Stimulated activated CD8-positive, alpha-beta memory T cell treated with anti-CD3 and anti-CD28 coated beads, Interleukin-7, amount 100 ng/mL, for 4 hours (primary cell): ENCODE results near the gene ZMYND11.

Source experiments
- DNase-seq, 2 donors: peaks; one replicate each; pipeline ENCODE4 v3.0.0-alpha.2; 2020; ENCODE audit warnings: low read depth in 2 of 2

The ZMYND11 gene

GRCh38 chr10:191703-192518 is 56.7 kb downstream of the ZMYND11 start:
- no peak for DNase-seq

GRCh38 chr10:194281-194680 is 59.0 kb downstream of the ZMYND11 start:
- no peak for DNase-seq

- DNase-seq: no peak
Observed at GRCh38 chr10:200405-200804, 65.2 kb downstream of the ZMYND11 start.

DNA sequence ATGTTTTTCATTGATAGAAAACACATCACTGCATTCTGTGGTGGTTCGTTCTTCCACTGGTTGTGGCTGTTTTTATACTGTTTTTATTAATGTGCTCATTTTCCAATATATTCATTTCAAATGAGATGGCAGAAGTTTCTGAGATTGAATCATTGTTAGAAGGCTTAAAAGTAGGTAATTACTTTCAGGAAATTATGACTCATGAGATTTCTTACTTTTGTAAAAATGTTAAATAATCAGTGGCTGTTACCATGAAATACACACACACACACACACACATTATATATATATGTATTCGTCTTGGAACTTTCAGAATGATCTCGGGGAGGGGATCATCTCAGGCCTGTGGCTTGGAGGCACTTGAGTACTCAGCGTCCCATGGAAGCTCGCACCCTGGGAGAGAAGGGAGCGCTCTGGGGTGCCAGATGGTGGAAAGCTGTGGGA is 66.1 kb downstream of the ZMYND11 start:
- no peak for DNase-seq

GRCh38 chr10:208616-209015 is 73.4 kb downstream of the ZMYND11 start:
- no peak for DNase-seq

DNA sequence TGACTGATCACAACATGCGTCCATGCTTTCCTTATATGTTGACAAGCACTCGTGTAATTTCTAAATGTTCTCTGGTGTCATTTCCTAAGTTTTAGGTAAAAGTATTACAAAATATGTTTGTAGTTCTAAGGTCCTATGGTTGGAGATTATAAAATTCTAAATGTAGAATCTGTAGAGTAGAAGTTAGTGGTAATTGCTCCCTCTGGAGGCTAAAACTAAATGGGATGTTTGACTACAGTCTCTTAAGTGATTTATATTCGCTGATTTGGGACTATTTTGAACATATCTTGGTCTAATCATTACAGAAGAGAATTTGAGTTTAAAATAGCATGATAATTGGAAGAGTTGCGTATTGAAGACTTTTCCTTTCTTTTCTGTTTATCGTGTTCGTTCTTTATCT is 74.1 kb downstream of the ZMYND11 start:
- no peak for DNase-seq

DNA sequence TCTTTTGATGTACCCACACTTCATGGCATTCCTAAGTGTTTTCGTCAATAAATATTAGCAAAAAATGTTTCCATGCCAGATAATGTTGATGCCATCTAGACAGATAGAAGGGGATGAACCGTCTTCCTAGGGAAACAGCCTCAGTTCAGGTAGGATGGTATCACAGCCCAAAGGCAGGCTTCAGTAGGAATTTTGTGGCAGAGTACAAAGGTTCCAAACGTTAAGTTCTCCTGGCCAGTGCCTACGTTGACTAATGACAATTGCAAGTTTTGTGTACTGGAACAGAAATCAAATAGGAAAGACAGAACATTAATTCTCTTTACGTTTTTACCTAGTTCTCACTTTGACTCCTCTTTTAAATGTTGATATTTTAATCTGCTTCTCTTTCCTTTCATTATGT is 75.0 kb downstream of the ZMYND11 start:
- no peak for DNase-seq

GRCh38 chr10:215444-215843 is 80.2 kb downstream of the ZMYND11 start:
- DNase-seq: no peak

DNA sequence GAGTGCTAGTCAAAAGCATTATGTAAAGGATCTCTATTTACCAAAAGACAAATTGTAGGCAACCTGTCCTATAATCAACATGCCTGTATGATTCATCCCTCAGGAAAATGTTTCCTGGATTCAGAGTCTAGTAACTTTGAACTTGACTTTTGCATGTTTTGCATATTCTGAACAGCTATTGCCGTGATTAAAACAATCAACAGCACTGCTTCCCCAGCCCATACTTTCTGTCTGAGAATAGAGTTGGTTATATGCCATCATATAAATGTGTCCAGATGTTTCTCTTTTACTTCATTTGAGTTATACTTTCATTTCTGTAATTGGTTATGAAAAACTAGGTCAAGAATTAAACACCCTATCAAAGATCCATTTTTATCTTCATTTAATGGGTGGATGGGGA is 83.5 kb downstream of the ZMYND11 start:
- DNase-seq: no peak

DNA sequence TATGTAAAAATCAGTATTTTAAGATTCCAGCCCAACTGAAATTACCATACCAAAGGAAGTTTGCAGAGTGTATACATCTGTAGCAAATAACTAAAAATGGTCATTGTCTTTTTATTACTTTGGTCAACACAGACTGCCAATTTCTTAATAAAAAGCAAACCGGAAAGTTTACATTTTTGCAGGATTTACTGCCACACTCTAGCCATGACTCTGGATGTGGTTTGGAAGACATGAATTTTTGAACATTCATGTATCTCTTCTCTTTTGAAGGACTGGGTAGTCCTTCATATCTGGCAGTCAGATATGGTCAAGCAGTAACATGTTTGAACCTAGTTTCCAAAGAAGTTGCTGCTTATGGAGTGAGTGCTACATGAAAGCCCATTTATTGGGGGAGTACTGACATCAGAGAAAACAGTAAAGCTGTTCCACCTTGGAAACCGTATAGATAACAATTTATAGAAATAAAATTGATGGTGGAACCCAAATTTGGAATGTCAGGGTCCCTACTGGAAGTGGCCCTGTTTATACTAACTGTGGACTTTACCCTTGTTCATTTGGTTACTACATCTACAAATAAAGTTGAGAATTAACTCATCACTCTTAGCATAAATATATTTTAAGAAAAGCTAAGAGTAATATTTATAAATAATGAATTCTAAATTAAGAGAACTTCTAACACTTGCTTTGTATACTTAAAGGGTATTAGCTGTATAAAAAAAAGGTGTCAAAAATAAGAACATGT is 84.6 kb downstream of the ZMYND11 start:
- DNase-seq: no peak

GRCh38 chr10:224571-224970 is 89.3 kb downstream of the ZMYND11 start:
- DNase-seq: no peak

- DNase-seq: no peak
Observed at GRCh38 chr10:226018-226417, 90.8 kb downstream of the ZMYND11 start.

DNA sequence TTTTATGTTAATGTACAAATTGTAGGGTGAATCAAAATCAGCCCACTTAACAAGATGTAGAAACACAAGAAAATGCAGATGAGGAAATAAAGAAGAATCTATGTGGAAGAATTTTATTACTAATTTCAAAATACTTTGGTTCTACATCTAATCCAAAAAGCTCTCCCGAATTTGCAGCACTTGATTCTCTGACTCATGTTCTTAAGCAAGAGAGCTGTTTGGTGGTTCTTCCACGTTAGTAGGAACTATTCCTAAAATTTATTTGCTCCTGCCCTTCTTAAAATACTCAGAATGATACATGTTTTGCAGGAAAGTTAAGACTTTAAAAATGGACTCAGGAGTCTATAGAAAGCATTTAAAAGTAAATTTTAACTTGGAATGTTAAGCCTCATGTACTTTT is 91.8 kb downstream of the ZMYND11 start:
- DNase-seq: no peak

DNA sequence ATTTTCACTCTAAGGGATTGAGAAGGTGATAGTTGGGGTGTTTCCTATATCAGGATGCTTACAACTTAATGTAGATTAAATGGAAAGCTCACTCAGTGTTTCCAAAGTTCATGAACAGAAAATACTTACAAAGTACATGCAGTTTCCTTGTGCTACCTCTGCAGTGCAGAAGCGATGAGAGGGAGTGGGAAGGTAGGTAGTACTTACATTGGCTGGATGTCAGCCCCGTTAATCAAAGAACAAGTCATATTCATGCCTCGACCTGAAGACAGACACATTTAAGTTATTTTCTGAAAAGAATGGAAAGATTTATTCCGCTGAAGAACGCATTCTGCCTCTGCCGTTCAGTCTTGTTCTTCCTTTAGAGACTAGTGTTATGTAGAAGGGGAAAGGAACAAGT is 93.1 kb downstream of the ZMYND11 start:
- DNase-seq: no peak

- no peak for DNase-seq
Observed at GRCh38 chr10:230758-231157, 95.5 kb downstream of the ZMYND11 start.

- no peak for DNase-seq
Observed at GRCh38 chr10:232061-232460, 96.8 kb downstream of the ZMYND11 start.

- DNase-seq: no peak
Observed at GRCh38 chr10:232878-233277, 97.6 kb downstream of the ZMYND11 start.

- DNase-seq: no peak
Observed at GRCh38 chr10:234708-235406, 99.6 kb downstream of the ZMYND11 start.

GRCh38 chr10:235915-236314 is 100.7 kb downstream of the ZMYND11 start:
- DNase-seq: no peak

DNA sequence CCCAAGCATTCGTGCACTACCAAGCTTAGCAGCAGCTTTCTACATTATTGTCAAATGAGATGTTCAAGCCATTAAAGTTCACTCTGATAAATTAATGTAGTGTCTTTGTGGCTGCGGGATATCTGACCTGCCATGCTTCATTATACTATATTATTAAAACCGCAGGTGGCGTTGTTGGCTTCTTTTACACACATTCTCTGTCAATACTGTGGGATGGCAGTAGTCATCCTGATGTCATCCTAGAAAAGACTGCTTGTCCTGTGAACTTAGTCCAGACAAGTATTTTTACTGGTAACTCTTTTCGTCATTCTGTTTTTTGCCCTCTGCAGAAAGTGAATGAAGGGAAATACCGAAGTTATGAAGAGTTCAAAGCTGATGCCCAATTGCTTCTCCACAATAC is 103.9 kb downstream of the ZMYND11 start:
- no peak for DNase-seq

GRCh38 chr10:241451-241850 is 106.2 kb downstream of the ZMYND11 start:
- DNase-seq: no peak

DNA sequence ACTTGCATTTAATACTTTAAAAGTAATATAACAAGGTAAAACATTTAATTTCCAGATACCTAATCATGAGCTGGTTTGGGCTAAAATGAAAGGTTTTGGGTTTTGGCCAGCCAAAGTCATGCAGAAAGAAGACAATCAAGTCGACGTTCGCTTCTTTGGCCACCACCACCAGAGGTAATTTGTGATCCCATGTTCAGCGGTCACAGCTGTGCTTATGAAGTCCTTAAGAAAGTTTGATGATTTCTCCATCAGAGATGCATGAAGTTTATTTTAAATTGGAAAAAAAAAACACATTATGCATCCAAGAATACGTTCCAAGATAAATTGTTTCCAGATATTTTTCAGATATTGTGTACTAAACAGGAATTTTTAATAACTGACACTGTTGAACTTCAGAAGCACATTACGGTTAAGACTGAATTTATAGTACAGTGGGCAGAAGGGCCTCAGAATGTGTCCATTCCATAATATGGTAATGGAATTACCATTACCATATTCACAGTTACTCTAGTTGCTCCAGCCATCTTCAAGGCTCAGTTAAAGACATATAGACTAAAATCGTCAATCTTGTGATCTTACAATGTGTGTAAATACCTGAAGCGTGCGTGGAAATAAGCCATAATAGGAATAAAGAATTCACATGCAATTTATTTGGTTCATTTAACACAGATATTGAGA is 106.8 kb downstream of the ZMYND11 start:
- DNase-seq: no peak
